Measurements from ENCODE around the gene PPP3CA.
A peak's percentile ranks its signal among the peaks of the same experiment; 100 is the strongest.
"Not testable (repeated sequence)": the region's sequence is repeated elsewhere in the genome, so short reads cannot be mapped to it uniquely, and the experiment has no call there.

Gene PPP3CA

DNA sequence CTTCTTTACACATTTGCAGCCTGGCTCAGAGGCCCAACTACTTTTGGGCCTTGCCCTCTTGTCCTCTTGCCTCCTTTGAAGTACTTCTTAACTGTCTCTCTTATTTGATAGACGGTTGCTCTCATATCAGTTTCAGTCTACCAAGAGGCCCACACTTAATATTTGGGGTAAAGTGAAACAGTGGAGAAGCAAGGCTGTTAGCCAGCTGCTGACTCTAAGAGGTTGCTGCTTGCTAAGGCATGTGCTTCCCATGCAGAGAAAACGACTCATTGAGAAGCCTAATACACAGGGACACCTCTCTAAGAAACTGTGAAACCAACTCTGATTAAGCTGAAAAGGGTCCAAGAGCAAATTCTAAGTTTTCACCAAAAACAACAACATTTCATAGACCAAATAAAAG is 94.6 kb downstream of the PPP3CA start:
- DNase-seq (ENCODE audit: low read depth) = no peak

- DNase-seq (ENCODE audit: low read depth) = no peak
Observed at GRCh38 chr4:101251261-101251660, 96.1 kb downstream of the PPP3CA start.

DNA sequence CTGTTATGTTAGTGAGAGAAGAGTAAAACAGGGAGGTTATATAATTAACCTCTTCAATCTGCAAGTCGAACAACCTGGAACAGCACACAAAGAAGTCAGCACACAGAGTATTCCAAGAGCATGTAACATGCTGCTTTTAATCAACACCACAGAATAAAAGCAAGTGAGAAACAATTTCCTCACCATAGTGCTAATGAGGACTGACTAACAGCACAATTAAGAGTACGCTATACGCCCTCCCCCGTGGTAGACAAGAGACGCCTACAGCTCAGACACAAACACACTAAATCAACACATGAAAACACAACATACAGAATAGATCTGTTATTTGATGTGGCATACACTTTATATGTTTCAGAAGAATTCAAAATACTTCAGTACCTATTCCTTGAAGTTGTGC is 103.0 kb downstream of the PPP3CA start:
- no peak for DNase-seq (ENCODE audit: low read depth)

DNA sequence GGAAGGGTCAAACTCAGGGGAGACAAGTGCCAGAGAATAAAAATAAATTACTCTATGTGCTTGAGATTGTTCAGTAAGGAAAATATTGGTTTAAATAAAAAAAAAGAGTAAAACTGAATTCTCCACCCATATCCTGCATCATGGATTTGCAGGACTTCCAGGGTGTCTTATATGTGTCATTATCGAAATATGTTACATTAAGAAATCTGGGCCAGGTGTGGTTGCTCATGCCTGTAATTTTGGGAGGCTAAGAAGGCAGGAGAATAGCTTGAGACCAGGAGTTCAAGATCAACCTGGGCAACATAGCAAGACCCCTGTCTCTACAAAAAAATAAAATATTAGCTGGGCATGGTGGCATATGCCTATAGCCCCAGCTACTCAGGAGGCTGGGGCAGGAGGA is 104.9 kb downstream of the PPP3CA start:
- DNase-seq (ENCODE audit: low read depth) = no peak

GRCh38 chr4:101240099-101240498 is 107.2 kb downstream of the PPP3CA start:
- DNase-seq (ENCODE audit: low read depth) = no peak

DNA sequence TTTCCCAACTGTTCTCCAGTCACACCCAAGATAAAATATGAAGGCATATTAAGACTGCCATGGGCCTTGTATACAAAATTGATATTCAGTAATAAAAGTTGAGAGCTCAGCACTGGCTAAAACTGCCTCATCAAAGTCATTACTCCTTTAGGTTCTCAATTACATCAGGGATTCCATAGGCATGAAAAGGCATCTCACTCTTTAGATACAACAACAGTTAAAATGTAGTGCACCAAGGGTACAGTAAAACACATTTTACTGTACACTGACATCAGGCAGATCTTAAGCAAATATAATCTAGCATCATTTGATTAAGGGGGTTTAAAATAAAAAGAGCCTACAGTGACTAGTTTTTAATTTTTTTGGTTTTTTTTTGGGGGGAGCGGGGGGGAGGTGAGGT is 107.7 kb downstream of the PPP3CA start:
- DNase-seq (ENCODE audit: low read depth) = no peak

GRCh38 chr4:101238706-101239105 is 108.6 kb downstream of the PPP3CA start:
- no peak for DNase-seq (ENCODE audit: low read depth)

GRCh38 chr4:101237773-101238172 is 109.6 kb downstream of the PPP3CA start:
- DNase-seq (ENCODE audit: low read depth) = no peak

GRCh38 chr4:101236097-101236496 is 111.2 kb downstream of the PPP3CA start:
- no peak for DNase-seq (ENCODE audit: low read depth)

GRCh38 chr4:101234141-101234540 is 113.2 kb downstream of the PPP3CA start:
- not testable (repeated sequence) for DNase-seq (ENCODE audit: low read depth)

DNA sequence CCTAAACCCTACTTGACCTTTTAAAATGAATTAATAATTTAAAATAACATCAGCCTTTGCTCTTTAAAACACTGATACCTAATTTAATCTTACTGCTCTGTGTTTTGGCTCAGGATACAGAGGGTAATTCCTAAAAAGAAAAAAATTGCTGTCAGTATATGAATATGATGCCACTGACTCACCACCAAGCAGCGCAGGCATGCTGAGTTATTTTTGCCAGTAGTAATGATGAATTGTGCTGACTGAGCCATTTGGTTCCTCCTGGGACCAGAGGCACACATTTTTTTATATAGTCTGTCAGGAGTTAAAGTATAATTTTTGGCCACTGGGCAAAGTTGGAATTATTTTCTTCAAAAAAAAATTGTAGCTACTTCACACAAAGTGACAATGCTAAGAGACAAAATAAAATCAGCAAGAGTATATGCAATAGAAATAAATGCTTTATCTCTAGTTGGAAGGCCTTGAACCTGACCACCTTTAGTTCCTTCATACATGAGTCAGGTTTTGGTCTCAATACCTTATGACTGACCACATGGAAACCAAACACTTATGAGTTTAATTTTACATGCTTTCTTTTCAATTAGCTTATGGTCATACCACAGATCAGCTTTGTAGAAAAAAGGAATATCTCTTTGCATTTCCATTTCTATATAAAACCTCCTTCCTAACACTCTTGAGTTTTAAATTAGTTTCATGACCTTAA is 115.1 kb downstream of the PPP3CA start:
- peak; percentile 4 for DNase-seq (ENCODE audit: low read depth)

DNA sequence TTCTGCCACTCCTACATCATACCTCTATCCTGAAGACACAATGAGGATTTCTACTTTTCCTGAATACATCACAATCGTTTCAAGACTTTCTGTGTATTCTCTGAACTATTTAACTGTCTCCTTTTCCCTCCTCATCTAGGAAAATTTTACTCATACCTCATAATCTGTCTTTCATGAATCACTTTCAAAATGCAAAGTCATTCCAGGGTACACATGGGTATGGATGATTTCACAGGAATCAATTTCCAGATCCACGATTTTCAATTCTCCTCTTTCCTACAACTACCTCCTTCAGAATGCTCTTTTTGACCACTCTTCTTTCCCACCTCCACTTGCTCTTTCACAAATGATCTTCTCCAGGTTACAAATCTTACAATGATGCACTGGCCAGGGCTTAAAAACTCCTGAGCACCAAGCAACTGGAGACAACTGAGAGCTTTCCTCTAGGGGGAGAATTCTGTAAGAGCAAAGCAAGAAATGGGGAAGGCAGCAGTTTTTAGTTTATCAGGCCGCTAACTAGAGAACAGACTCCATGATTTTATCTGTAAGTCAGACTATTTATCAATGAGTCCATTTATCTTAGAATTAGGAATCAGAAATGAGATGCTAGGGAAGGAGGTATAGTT is 116.4 kb downstream of the PPP3CA start:
- no peak for DNase-seq (ENCODE audit: low read depth)

- no peak for DNase-seq (ENCODE audit: low read depth)
Observed at GRCh38 chr4:101229116-101229515, 118.2 kb downstream of the PPP3CA start.

DNA sequence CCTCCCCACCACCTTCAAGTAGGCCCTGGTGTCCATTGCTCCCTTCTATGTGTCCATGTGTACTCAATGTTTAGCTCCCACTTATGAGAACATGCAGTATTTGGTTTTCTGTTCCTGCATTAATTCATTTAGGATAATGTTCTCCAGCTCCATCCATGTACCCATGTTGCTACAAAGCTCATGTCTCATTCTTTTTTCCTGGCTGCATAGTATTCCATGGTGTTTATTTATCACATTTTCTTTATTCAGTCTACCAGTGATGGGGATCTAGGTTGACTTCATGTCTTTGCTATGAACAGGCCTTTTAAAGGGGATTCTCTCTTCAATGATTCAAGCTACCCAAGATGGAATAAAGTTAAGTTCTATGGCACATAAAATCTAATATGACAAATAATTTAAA is 119.6 kb downstream of the PPP3CA start:
- DNase-seq (ENCODE audit: low read depth) = no peak

- DNase-seq (ENCODE audit: low read depth) = no peak
Observed at GRCh38 chr4:101224358-101225218, 122.7 kb downstream of the PPP3CA start.

GRCh38 chr4:101222156-101222845 is 125.0 kb downstream of the PPP3CA start:
- DNase-seq (ENCODE audit: low read depth) = no peak

DNA sequence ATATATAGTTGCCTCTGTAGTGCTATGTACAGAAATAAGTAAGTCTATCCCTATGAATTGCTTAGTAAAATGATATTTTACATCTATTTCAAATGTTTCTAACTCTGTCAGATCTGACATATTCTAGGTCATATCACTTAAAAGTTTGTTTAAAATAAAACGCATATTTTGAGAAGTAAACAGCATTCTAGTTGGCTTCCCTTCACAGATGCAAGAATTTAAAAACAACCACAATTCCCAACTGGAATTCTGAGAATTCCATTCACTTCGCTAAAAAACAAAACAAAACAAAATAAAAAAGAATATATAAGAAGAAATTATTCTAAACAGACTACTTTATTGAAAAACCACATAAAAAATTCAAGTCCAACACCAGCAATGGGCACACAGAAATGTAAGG is 126.0 kb downstream of the PPP3CA start:
- DNase-seq (ENCODE audit: low read depth) = no peak

GRCh38 chr4:101218894-101219293 is 128.4 kb downstream of the PPP3CA start:
- no peak for DNase-seq (ENCODE audit: low read depth)

DNA sequence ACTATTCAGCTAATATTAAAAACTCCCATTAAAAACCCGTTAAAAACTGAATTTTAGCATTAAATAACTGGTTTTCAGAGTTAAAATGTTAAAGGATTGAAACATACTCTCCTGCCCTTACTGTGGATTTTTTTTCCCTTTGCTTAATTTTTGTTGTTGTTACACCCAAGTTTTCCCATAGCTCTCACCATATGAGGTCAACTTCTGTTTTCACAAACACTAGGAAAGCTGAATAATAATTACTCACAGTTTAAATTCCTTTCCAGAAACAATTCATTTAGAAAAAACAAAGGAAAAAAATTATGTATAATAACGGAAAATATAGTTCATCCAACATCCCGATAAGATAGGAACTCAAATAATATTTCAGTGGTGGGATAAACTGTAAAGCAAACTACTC is 129.0 kb downstream of the PPP3CA start:
- no peak for DNase-seq (ENCODE audit: low read depth)

DNA sequence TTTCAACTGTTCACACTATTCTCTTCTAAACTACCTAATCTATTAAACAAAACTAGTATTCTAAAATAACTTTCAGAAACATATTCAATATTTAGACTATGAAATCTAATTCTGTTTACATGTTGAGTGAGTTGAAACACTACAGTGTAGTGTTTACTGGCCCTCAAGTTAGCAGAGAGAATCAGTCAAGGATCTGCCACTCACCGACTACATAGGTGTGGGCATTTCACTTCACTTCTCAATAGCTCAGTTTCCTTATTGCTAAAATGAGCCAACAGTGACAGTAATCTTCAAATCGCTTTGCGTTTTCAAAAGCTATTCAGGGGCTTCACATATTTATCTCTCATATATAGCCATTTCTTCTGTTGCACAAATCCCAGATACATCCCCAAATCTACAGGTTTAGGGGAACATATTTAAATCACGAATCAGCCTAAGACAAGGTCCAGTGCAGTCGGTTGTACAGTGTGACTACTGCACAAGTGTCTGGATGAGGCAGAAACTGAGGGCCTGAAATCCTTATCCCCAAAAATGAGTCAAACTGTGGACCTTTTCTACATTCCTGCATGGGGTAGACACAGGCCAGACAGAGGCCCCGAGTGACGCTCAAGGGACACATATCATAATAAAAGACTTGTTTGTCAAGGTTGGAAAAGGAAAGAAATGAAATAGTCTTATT is 129.8 kb downstream of the PPP3CA start:
- no peak for DNase-seq (ENCODE audit: low read depth)

DNA sequence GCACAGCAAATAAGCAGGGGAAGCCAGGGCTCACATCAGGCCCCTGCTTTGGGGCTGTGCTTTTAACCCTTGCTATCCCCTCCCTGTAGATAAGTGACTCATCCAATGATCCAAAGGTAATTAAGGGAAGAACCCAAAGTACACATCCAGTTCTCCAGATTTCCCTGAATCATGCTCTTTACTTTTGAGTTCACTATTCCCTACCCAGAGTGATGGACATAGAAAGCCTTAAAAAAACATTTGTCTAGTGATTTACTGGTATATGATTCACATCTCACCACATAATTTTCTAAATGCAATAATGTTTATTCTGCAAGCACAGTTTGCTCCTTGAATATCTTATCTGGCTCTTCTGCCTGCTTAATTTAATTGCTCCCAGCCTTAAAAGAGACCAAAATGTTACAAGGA is 136.2 kb downstream of the PPP3CA start:
- DNase-seq (ENCODE audit: low read depth) = no peak

- no peak for DNase-seq (ENCODE audit: low read depth)
Observed at GRCh38 chr4:101210331-101210730, 137.0 kb downstream of the PPP3CA start.
